ENCODE measurements around the gene RDH5.

Gene RDH5

GRCh38 chr12:55729819-55730818 is 9.9 kb downstream of the RDH5 start:
- DNase-seq, result peak; percentile 86

GRCh38 chr12:55732288-55732687 is 12.1 kb downstream of the RDH5 start:
- no peak for DNase-seq

GRCh38 chr12:55733021-55733555 is 12.9 kb downstream of the RDH5 start:
- no peak for DNase-seq

GRCh38 chr12:55733858-55734257 is 13.7 kb downstream of the RDH5 start:
- DNase-seq, result no peak

DNA sequence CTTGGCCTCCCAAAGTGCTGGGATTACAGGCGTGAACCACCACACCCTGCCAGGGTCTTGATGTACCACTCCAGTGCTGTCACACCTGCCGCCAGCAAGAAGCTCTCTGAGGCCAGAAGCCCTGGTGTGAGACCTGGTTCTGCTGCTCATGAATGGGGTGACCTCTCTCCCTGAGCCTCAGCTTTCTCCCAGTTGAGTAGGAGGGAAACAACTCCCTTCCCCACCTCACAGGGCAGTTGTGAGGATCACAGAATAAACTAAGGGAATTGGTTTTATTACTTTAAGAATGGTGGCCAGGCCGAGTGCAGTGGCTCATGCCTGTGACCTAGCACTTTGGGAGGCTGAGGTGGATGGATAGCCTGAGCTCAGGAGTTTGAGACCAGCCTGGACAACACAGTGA is 14.4 kb downstream of the RDH5 start:
- DNase-seq, result no peak

GRCh38 chr12:55736076-55736475 is 15.9 kb downstream of the RDH5 start:
- DNase-seq, result no peak

DNA sequence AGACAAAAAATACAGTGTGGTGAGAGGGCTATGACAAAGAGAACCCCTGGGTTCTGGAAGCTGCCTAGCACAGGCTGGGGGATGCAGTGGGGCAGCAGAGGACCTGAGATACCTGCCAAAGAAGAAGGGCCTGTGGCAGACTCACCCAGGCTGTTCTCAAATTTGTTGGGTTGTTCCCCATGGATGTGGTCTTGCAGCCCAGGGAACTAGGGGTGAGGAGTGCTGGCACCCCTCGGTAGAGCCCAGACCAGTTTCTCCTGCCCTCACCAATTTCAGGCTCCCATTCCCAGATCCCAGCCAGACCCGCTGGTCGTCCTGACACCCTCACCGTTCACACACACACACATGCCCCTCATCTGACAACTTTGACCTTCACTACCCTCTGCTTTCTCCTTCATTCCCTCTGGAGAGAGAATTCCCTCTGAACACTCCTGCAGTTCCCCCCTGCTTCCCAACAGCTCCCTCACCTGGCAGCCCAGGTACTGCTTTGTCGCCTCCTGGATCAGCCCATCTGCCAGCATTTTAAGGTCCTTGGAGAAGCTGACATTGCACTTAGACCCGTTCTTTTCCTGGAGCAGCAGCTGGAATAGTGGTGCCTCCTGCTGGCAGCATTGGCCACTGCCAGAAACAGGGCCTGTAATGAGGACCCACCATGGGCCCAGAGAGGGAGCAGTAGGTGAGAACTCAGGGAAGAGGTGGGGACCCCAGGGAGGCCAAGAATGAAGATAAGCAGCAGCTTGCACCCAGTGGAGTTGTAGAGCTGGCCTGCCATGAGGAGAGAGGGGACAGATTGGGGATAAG is 16.8 kb downstream of the RDH5 start:
- DNase-seq, result peak; percentile 97

- DNase-seq, result peak; percentile 63
These were observed 17.5 kb downstream of the RDH5 start for GRCh38 chr12:55737581-55738122.

GRCh38 chr12:55738123-55739024 is 18.2 kb downstream of the RDH5 start:
- DNase-seq, result peak; percentile 97

GRCh38 chr12:55739025-55739378 is 18.8 kb downstream of the RDH5 start:
- no peak for DNase-seq

DNA sequence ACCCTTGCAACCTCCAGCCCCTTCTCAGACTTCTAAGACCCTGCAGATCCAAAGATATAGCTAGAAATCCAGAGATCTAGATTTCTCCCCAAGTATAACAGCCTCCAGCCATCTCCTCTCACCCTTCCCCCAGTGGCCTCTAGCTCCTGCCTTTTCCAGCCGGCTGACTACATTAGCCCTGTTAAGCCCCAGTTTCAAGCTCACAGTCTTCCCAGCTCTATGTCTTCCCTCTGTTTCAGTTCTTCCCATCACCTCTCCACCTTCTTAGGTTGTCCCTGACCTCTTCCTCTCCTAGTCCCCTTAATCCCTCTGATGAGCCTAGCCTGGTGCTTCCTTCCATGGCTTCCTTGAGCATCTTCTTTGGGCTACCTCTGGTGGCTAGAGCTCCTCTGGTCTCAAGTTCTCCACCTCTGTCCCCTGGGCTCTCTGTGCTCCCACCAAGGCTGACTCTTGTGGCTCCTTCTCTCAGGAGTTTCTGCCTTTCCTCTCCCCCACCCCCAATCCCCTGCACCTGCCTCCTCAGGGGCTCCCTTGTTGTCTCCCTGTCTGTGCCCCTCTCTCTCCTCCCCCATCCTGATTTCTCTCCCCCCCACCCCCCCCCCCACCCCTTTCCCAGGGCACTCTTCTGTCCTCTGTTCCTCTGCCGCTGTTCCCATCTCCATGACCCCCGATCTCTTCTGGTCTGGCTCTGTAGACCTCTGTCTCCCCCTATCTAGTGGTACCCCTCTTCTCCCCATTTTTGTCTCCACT is 21.9 kb downstream of the RDH5 start:
- no peak for DNase-seq

DNA sequence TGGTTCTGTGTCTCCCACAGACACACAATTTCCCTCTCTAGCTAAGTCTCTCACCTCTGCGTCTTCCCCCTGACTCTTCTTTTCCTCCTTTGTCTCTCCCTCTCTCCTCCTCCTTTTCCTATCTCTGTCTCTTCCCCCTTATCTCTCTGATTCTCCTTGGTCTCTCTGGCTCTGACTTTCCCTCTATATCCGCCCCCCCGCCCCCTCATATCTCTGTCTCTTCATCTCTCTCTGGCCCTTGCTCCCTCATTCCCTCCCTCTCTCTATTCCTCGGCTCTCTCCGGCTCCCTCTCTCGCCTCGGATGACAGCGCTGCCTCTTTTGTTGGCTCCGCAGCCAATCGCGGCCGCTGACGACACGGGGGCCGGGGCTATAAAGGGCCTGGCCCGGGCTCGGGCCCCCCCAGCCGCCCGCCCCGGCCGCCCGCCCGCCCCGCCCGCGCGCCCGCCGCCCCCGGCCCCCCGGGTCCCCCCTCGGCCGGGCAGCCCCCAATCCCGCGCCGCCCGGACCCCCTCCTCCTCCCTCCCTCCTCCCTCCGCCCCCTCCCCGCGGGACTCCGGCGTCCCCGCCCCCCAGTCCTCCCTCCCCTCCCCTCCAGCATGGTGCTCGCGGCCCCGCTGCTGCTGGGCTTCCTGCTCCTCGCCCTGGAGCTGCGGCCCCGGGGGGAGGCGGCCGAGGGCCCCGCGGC is 22.7 kb downstream of the RDH5 start, which contains the start of gene GDF11:
Gene GDF11, plus strand, starts transcription at position 404 of the 687 bp plus-strand sequence. Its CDS starts 195 bp downstream, at position 599.
- DNase-seq, result peak; percentile 93

- DNase-seq, result peak; percentile 92
These were observed 23.5 kb downstream of the RDH5 start for GRCh38 chr12:55743406-55744339.

DNA sequence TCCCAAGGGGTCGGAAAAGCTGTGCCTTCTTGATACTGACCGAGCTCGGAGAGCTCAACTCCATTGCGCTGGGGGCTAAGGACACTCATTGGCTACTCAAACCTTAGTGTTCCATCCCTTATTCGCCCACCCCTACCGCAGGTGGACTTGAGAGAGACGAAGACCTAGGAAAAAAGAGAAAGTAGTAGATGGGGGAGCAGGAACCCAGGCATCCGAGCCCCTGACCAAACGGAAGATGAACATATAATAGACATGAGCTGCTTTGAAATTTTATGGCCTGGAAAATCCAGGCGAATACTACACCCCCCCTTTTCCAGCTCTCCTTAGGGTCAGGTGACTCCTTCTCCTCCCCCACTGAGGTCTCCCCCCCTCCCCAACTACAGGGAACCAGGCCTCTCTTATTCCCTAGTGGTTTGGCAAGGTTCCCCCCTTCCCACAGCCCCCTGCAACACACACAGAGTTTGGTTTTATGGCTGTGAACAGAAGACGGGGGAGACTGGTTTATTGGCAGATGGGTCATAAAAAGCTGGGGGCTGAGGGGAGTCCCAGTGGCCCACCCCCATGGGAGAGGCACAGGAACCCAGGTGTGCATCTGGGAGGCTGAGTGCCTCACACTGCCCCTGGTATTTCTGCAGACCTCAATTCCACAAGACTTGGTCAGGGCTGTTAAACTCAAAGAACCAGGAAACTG is 24.3 kb downstream of the RDH5 start:
- peak; percentile 59 for DNase-seq

- peak; percentile 97 for DNase-seq
These were observed 25.4 kb downstream of the RDH5 start for GRCh38 chr12:55745361-55746173.

DNA sequence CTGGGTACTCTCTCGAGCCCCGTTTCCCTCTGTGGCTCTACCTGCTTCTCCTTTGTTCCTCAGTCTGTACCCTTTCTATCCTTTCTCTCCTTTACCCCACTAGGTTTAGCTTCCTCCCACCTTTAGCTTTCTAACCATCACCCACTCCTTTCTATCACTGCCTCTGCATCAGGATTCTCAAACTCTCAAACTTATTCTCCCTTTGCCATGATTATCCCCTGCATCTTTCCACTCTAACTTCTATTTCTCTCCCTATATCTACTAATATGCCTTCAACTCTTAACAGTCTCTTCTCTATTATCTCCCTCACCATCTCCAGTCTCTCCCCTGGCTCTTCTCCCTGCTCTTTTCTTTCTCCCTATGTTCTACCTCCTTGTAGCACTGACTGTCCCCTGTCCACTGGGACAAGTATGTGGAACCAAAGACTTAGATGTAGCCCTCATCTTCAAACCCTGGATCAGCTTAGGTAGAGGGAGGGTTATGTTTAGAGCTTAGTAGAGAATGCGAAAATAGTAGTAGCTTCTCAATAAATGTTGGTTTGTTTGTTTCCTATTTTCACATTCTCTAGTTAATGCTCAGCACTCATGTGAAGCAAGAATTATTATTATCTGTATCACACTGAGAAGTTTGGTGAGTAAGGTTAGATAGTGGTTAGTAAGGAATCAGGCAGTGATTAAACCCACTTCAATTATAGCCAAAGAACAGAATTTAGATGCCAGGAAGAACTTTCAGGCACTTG is 26.1 kb downstream of the RDH5 start:
- DNase-seq, result no peak

GRCh38 chr12:55746913-55747231 is 26.7 kb downstream of the RDH5 start:
- DNase-seq, result no peak

All from islet precursor cell (in vitro differentiated cells).